NCI-H2227 (cell line): ENCODE data around the gene CACNA2D1.
A peak's percentile ranks its signal among the peaks of the same experiment; 100 is the strongest.

Source experiments
- DNase-seq: peaks from one replicate; lab custom pipeline; 2025; ENCODE audit not compliant: unreplicated experiment; lab: John Stamatoyannopoulos, UW

CACNA2D1 gene

GRCh38 chr7:82289152-82289535, 154.4 kb downstream of the CACNA2D1 start:
- DNase-seq = no peak

DNA sequence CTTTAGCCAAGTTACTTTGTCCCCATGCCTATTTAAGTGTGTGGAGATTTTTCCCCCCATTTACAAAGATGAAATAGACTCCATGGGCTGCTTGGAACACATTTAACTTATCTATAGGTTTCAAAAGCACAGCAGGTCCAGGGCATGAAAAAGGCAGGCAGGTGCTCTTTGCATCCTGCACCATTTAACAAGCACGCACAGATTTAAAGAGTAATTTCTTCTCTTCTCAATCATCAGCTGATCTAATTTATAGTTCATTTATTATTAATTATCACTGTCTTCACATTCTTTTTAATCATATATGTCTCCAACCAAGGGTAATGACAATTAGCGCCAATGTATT, 156.8 kb downstream of the CACNA2D1 start:
- DNase-seq = no peak

- no peak for DNase-seq
Measured at GRCh38 chr7:82286096-82286797, 157.3 kb downstream of the CACNA2D1 start.

- peak; percentile 26 for DNase-seq
Measured at GRCh38 chr7:82284936-82285519, 158.5 kb downstream of the CACNA2D1 start.

GRCh38 chr7:82275342-82275741, 168.2 kb downstream of the CACNA2D1 start:
- DNase-seq = peak; percentile 94

GRCh38 chr7:82274681-82275080, 168.9 kb downstream of the CACNA2D1 start:
- DNase-seq = no peak

DNA sequence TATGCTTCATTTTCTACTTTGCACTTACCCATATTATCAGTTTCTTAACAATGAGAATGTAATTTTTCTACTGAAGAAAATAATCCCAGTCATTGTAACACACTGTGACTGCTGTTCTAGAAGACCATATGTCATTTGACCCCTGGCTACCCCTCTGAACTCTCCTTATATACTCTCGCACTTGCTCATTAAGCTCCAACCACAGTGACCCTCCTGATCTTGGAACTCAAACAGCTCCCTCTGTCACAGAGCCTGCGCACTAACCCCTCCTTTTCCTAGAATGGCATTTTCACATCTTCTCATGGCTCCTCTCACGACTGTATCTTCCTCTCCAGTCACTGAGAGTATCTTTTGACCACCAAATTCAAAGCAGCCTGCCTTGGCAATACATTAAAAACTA, 169.7 kb downstream of the CACNA2D1 start:
- peak; percentile 78 for DNase-seq

- no peak for DNase-seq
Measured at GRCh38 chr7:82270870-82271269, 172.7 kb downstream of the CACNA2D1 start.

- DNase-seq = no peak
Measured at GRCh38 chr7:82268632-82269031, 174.9 kb downstream of the CACNA2D1 start.

GRCh38 chr7:82266081-82266480, 177.5 kb downstream of the CACNA2D1 start:
- DNase-seq = peak; percentile 38

- no peak for DNase-seq
Measured at GRCh38 chr7:82264783-82265305, 178.7 kb downstream of the CACNA2D1 start.

DNA sequence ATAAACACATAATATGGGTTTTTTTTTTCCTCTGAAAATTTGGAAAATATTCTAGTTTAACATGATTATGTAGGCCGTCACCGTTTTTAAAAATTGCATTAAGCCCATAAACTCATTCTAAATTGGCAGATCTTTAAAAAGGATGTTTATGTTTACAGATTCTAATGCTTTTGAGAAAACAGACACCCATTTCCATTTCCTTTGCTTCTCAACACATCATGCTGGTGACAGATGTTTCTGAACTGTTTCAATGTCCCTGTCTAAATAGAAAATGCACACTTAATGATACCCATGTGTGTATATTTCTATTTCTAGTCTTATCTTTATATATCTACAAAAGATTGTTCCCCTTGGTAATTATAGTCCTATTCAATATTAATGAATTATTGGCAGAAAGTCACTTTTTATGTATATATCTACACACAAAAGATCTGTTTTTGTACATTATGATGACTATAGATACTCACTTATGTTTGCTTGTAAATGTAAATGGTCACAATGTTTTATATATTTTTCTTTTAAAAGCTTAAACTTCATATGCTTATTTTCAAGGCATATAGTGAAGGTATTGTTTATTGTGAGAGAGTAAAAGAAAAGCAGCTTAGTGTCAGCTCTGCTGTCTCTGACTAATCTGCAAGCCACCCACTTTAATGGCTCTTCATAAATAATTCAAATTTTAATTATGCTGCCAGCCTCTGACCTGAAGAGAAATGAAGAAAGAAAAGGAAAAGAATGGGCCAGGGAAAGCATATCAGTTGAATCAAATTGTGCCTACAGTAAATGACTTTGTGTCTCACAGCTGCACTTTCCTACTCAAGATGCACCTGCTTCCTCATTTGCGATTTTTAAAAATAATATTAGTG, 179.4 kb downstream of the CACNA2D1 start:
- DNase-seq = no peak

DNA sequence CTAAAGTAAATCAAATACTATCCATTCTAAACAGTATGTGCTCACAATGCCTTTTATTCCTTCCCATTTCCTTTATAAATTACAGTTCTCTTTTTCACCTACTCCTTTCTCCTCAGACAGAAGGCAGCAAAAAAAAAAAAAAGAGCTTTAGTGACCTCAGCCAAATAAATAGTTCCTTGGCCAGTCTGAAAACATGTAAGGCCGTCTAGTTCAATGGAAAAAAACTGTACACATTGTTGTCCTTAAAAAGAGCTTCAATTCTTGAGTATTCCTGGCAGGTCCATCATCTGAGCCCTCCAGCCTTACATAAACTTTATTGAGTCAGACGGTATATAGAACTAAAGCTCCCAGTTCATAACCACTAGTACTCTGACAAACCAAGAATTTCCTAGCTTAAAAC, 185.4 kb downstream of the CACNA2D1 start:
- DNase-seq = peak; percentile 60

DNA sequence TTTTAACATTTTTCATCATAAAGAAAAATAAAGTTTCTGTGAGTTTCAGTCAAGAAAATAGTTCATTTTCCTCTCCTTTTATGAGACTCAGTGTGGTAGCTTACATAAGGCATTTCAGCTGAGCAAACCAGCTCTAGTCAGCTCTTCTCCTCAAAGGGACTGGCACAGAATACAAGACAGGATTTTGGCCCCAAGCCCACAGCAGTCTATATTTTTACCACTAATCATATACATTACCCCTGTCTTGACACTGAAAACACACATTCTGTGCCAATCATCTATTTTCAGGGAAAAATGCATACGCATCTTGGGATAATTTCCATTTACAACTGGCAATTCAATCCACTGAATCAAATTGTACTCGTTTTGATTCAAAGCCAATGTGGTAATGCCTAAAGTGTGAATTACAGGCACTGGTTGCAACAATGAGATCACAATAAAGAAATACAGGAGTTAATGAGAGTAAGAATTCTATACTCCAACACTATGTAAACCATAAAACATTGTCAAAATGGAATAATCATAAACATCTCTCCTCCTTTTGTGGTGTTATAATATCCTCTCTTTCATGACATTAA, 186.4 kb downstream of the CACNA2D1 start:
- DNase-seq = peak; percentile 93

DNA sequence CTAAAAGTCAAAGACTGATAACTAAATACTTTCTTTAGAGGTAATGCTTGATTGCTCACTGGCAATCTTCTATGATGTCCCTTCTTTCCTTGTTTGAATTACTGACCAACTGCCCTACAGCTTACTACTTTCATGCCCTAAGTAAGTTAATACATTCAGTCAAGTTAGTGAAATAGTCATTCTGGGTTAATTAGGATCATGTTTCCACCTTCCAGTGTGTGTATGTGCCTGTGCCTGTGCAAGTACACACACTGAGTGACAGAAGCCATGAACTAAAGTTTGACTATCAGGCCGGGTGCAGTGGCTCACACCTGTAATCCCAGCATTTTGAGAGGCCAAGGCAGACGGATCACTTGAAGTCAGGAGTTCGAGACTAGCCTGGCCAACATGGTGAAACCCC, 187.9 kb downstream of the CACNA2D1 start:
- DNase-seq = no peak

GRCh38 chr7:82250598-82250997, 193.0 kb downstream of the CACNA2D1 start:
- DNase-seq = no peak

DNA sequence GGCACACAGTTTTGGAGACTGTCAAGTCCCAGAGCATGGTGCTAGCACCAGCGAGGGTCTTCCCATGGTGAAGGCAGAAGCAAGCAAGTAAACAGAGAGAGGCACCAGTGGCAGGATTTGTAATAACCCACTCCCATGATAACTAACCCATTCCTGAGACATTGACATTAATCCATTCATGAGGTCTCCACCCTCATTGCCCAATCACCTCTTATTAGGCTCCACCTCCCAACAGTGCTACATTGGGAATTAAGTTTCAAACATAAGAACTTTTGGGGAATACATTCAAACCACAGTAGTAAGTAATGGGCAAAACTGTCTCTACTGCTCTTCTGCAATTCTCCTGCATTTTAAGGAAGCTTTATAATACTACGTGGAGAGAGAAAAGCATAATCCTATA, 193.6 kb downstream of the CACNA2D1 start:
- DNase-seq = no peak

DNA sequence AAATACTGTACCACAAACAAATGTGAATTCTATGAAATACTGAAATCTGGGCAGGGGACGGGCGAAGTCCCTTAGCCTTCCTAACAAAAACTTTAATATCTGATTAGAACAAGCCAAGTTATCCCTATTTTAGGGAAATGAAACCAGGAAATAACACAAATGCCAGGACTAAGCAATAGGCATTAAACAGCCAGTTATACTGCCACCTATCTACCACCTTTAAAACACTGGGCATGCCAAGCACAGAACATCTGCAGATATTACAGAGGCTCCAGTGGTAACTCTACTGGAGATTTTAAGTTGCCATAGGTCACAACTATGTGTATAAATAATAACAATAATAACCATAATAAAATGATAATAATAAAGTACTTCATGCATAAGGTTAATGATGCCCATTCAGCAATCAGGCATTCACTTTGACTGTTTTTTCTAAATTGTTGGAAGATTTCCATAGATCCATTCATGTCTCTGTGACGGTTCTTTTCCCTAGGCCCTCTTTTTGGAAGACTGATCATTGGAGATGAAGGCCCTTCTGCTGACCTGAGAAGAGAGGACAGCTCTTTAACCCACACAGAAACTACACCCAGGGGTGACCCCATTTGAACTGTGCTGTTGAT, 195.7 kb downstream of the CACNA2D1 start:
- peak; percentile 22 for DNase-seq

GRCh38 chr7:82244947-82245517, 198.5 kb downstream of the CACNA2D1 start:
- no peak for DNase-seq

- DNase-seq = no peak
Measured at GRCh38 chr7:82241356-82241755, 202.2 kb downstream of the CACNA2D1 start.

- DNase-seq = no peak
Measured at GRCh38 chr7:82235713-82236112, 207.9 kb downstream of the CACNA2D1 start.
